ENCODE measurements around the gene ZNF334.

Gene ZNF334

GRCh38 chr20:46488451-46488850, 24.9 kb downstream of the ZNF334 start:
- Mint-ChIP-seq H3K9me3 (peaks cover 3% of the 10 kb centered on the region), H3K4me3 (no peak overlapping the region)

GRCh38 chr20:46487628-46488027, 25.7 kb downstream of the ZNF334 start:
- peaks cover 10% of the 10 kb centered on the region for H3K4me1 Mint-ChIP-seq
- no peak for TF ChIP-seq CTCF (IDR thresholded peaks at IDR 0.05)
- no peaks in the 10 kb centered on the region for H3K9me3 Mint-ChIP-seq
- H3K4me3 Mint-ChIP-seq, result no peak overlapping the region
- DNase-seq, result no peak
- H3K27ac Mint-ChIP-seq, result no peak overlapping the region
- peaks cover 14% of the 10 kb centered on the region for H3K36me3 Mint-ChIP-seq (ENCODE audit: low read depth)
- H3K27me3 Mint-ChIP-seq (ENCODE audit: low read depth, poor library complexity), result peaks cover 4% of the 10 kb centered on the region

More at GRCh38 chr20:46488451-46488850, 24.9 kb downstream of the ZNF334 start:
- Mint-ChIP-seq H3K27me3 (ENCODE audit: low read depth, poor library complexity) (peaks cover 4% of the 10 kb centered on the region), H3K4me1 (peaks cover 10% of the 10 kb centered on the region), H3K27ac (no peak overlapping the region), H3K36me3 (ENCODE audit: low read depth) (peaks cover 21% of the 10 kb centered on the region)
- no peak for TF ChIP-seq CTCF (IDR thresholded peaks at IDR 0.05)
- DNase-seq, result no peak

GRCh38 chr20:46485431-46485830, 27.9 kb downstream of the ZNF334 start:
- peaks cover 7% of the 10 kb centered on the region for H3K36me3 Mint-ChIP-seq (ENCODE audit: low read depth)
- H3K9me3 Mint-ChIP-seq, result no peaks in the 10 kb centered on the region
- TF ChIP-seq CTCF (IDR thresholded peaks at IDR 0.05), result no peak
- H3K4me1 Mint-ChIP-seq, result peaks cover 10% of the 10 kb centered on the region
- DNase-seq, result no peak
- peaks cover 4% of the 10 kb centered on the region for H3K27me3 Mint-ChIP-seq (ENCODE audit: low read depth, poor library complexity)
- H3K27ac Mint-ChIP-seq, result no peak overlapping the region
- no peak overlapping the region for H3K4me3 Mint-ChIP-seq

- Mint-ChIP-seq H3K36me3 (ENCODE audit: low read depth) (peaks cover 7% of the 10 kb centered on the region), H3K4me3 (no peak overlapping the region), H3K4me1 (peaks cover 10% of the 10 kb centered on the region), H3K27ac (no peak overlapping the region), H3K27me3 (ENCODE audit: low read depth, poor library complexity) (peaks cover 4% of the 10 kb centered on the region), H3K9me3 (no peaks in the 10 kb centered on the region)
- DNase-seq, result no peak
- no peak for TF ChIP-seq CTCF (IDR thresholded peaks at IDR 0.05)
Measured at GRCh38 chr20:46484954-46485353, 28.4 kb downstream of the ZNF334 start.

- Mint-ChIP-seq H3K9me3 (no peaks in the 10 kb centered on the region), H3K4me1 (peaks cover 10% of the 10 kb centered on the region), H3K4me3 (no peak overlapping the region), H3K36me3 (ENCODE audit: low read depth) (peaks cover 7% of the 10 kb centered on the region), H3K27me3 (ENCODE audit: low read depth, poor library complexity) (peaks cover 4% of the 10 kb centered on the region), H3K27ac (no peak overlapping the region)
- no peak for TF ChIP-seq CTCF (IDR thresholded peaks at IDR 0.05)
- DNase-seq, result no peak
Measured at GRCh38 chr20:46483879-46484278, 29.5 kb downstream of the ZNF334 start.

- H3K36me3 Mint-ChIP-seq (ENCODE audit: low read depth), result peaks cover 7% of the 10 kb centered on the region
- H3K4me1 Mint-ChIP-seq, result peaks cover 10% of the 10 kb centered on the region
- no peak overlapping the region for H3K4me3 Mint-ChIP-seq
- no peak for TF ChIP-seq CTCF (IDR thresholded peaks at IDR 0.05)
- no peak for DNase-seq
- no peaks in the 10 kb centered on the region for H3K9me3 Mint-ChIP-seq
- H3K27ac Mint-ChIP-seq, result no peak overlapping the region
- H3K27me3 Mint-ChIP-seq (ENCODE audit: low read depth, poor library complexity), result peaks cover under 1% of the 10 kb centered on the region
Measured at GRCh38 chr20:46482864-46483263, 30.5 kb downstream of the ZNF334 start.

All from nephron progenitor cell (in vitro differentiated cells).